Fibroblast of pulmonary artery (primary cell): ENCODE measurements around the gene SIRPG.

ENCODE experiments used
- DNase-seq: peaks from one replicate; pipeline ENCODE4 v3.0.0-alpha.2; 2010; ENCODE audit warnings: low read depth
- H3K4me3 ChIP-seq: replicated peaks from 2 replicates; pipeline ENCODE4 v1.5.1; 2011; ENCODE audit warnings: low read depth, mild to moderate bottlenecking, control low read depth, low read length, moderate library complexity
- CTCF ChIP-seq: IDR thresholded peaks from 2 replicates; pipeline ENCODE4 v1.5.1; 2011; ENCODE audit warnings: mild to moderate bottlenecking, control low read depth, low read length, inconsistent platforms; ENCODE audit errors: missing control alignments

Gene SIRPG

GRCh38 chr20:1631309-1632151 lies 26.0 kb downstream of the SIRPG start:
- TF ChIP-seq CTCF, result no peak
- no peak overlapping the region for H3K4me3 ChIP-seq
- peak; percentile 31 for DNase-seq

GRCh38 chr20:1630186-1630585 lies 27.4 kb downstream of the SIRPG start:
- TF ChIP-seq CTCF, result no peak
- no peak for DNase-seq
- H3K4me3 ChIP-seq, result no peak overlapping the region

- TF ChIP-seq CTCF, result no peak
- DNase-seq, result no peak
- no peak overlapping the region for H3K4me3 ChIP-seq
Observed at GRCh38 chr20:1629321-1629720, 28.3 kb downstream of the SIRPG start.

- no peak overlapping the region for H3K4me3 ChIP-seq
- no peak for TF ChIP-seq CTCF
- no peak for DNase-seq
Observed at GRCh38 chr20:1628621-1629020, 29.0 kb downstream of the SIRPG start.

- DNase-seq, result no peak
- no peak overlapping the region for H3K4me3 ChIP-seq
- no peak for TF ChIP-seq CTCF
Observed at GRCh38 chr20:1627200-1627550, 30.4 kb downstream of the SIRPG start.

GRCh38 chr20:1626528-1627199 lies 30.9 kb downstream of the SIRPG start:
- TF ChIP-seq CTCF, result no peak
- no peak overlapping the region for H3K4me3 ChIP-seq
- DNase-seq, result no peak
